ENCODE data around the gene ADCY3.

Gene ADCY3

GRCh38 chr2:24816884-24817283, 103.2 kb downstream of the ADCY3 start:
- no peak overlapping the region for H3K4me3 ChIP-seq (ENCODE audit: low read depth, low read length)
- ChIA-PET CTCF (interaction anchor here (1.1 to 3.4 kb wide), 3 partner anchors 11 to 406 kb away, joined by 4 to 44 read pairs (median 9); partner anchors contain the start of genes CENPO and PTRHD1), POLR2A (no interaction called here)
- TF ChIP-seq CTCF (IDR thresholded peaks at IDR 0.05; ENCODE audit: insufficient read depth, low read length, missing control alignments) = no peak
- DNase-seq (ENCODE audit: low read depth, low spot score) = peak; percentile 67

GRCh38 chr2:24816404-24816803, 103.6 kb downstream of the ADCY3 start:
- CTCF ChIA-PET = interaction anchor here (1.1 to 2.5 kb wide), 3 partner anchors 11 to 406 kb away, joined by 4 to 15 read pairs (median 9); partner anchors contain the start of genes CENPO and PTRHD1
- no peak overlapping the region for H3K4me3 ChIP-seq (ENCODE audit: low read depth, low read length)
- no peak for TF ChIP-seq CTCF (IDR thresholded peaks at IDR 0.05; ENCODE audit: insufficient read depth, low read length, missing control alignments)
- POLR2A ChIA-PET = no interaction called here
- DNase-seq (ENCODE audit: low read depth, low spot score) = no peak

- H3K4me3 ChIP-seq (ENCODE audit: low read depth, low read length) = no peak overlapping the region
- ChIA-PET CTCF (interaction anchor here (1.1 to 2.5 kb wide), 5 partner anchors 12 to 406 kb away, joined by 3 to 15 read pairs (median 6); partner anchors contain the start of genes CENPO and PTRHD1), POLR2A (no interaction called here)
- TF ChIP-seq CTCF (IDR thresholded peaks at IDR 0.05; ENCODE audit: insufficient read depth, low read length, missing control alignments) = no peak
- DNase-seq (ENCODE audit: low read depth, low spot score) = no peak
These were observed 104.9 kb downstream of the ADCY3 start for GRCh38 chr2:24815171-24815570.

- no peak for DNase-seq (ENCODE audit: low read depth, low spot score)
- TF ChIP-seq CTCF (IDR thresholded peaks at IDR 0.05; ENCODE audit: insufficient read depth, low read length, missing control alignments) = no peak
- POLR2A ChIA-PET = no interaction called here
- CTCF ChIA-PET = interaction anchor here (1.1 to 2.5 kb wide), 5 partner anchors 13 to 406 kb away, joined by 3 to 15 read pairs (median 6); partner anchors contain the start of genes CENPO and PTRHD1
- H3K4me3 ChIP-seq (ENCODE audit: low read depth, low read length) = no peak overlapping the region
These were observed 105.5 kb downstream of the ADCY3 start for GRCh38 chr2:24814516-24814915.

GRCh38 chr2:24813691-24814137, 106.3 kb downstream of the ADCY3 start:
- no peak for DNase-seq (ENCODE audit: low read depth, low spot score)
- ChIA-PET POLR2A (no interaction called here), CTCF (interaction anchor here (1.5 to 3.6 kb wide), 2 partner anchors 13 to 21 kb away, joined by 6 to 22 read pairs; partner anchors contain the start of genes CENPO and PTRHD1)
- no peak for TF ChIP-seq CTCF (IDR thresholded peaks at IDR 0.05; ENCODE audit: insufficient read depth, low read length, missing control alignments)
- H3K4me3 ChIP-seq (ENCODE audit: low read depth, low read length) = no peak overlapping the region

GRCh38 chr2:24809316-24810007, 110.6 kb downstream of the ADCY3 start:
- no peak for TF ChIP-seq CTCF (IDR thresholded peaks at IDR 0.05; ENCODE audit: insufficient read depth, low read length, missing control alignments)
- POLR2A ChIA-PET = no interaction called here
- H3K4me3 ChIP-seq (ENCODE audit: low read depth, low read length) = no peak overlapping the region
- no peak for DNase-seq (ENCODE audit: low read depth, low spot score)
- CTCF ChIA-PET = interaction anchor here (1.0 to 1.7 kb wide), 4 partner anchors 10 to 400 kb away, joined by 3 to 7 read pairs (median 4); partner anchors contain the start of genes CENPO and PTRHD1

Measured in AG04449 (cell line).